ENCODE measurements around the gene HMOX1.
A peak's percentile ranks its signal among the peaks of the same experiment; 100 is the strongest.

Gene HMOX1, protein sequence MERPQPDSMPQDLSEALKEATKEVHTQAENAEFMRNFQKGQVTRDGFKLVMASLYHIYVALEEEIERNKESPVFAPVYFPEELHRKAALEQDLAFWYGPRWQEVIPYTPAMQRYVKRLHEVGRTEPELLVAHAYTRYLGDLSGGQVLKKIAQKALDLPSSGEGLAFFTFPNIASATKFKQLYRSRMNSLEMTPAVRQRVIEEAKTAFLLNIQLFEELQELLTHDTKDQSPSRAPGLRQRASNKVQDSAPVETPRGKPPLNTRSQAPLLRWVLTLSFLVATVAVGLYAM

DNA sequence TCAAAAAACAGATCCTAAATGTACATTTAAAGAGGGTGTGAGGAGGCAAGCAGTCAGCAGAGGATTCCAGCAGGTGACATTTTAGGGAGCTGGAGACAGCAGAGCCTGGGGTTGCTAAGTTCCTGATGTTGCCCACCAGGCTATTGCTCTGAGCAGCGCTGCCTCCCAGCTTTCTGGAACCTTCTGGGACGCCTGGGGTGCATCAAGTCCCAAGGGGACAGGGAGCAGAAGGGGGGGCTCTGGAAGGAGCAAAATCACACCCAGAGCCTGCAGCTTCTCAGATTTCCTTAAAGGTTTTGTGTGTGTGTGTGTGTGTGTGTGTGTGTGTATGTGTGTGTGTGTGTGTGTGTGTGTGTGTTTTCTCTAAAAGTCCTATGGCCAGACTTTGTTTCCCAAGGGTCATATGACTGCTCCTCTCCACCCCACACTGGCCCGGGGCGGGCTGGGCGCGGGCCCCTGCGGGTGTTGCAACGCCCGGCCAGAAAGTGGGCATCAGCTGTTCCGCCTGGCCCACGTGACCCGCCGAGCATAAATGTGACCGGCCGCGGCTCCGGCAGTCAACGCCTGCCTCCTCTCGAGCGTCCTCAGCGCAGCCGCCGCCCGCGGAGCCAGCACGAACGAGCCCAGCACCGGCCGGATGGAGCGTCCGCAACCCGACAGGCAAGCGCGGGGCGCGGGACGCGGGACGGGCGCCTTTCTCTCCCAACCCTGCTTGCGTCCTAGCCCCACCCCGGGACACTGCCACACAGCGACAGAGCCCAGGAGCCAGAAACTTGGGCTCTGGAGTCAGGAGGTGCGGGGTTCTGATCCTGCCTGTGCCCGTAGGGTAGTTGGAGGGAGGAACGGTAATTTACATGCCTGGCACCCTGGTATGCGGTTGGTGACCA, at the start of gene HMOX1:
Gene HMOX1 (plus strand): TSS at position 560 of the 887 bp plus-strand sequence. CDS start 78 bp downstream, at position 638.
- DNase-seq, result peak; percentile 90

DNA sequence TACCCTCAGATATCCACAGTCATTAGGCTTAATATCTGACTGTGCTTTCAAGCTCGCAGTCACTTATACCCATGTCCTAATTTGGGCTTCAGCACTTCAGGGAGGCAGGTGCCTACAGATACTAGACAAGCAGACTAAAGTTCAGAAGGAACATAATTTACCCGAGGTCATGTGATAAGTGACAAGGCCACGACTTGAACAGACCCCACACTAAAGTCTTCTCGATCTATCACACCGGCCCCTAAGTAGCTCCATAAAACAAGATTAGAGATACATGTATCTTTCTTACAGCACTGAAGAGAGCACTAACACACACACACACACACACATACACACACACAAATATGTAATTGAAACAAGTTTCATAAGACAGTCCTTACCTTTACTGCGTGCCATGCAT, 48.6 kb upstream of the HMOX1 start:
- DNase-seq, result no peak

GRCh38 chr22:35333220-35333619, 47.7 kb upstream of the HMOX1 start:
- no peak for DNase-seq

DNA sequence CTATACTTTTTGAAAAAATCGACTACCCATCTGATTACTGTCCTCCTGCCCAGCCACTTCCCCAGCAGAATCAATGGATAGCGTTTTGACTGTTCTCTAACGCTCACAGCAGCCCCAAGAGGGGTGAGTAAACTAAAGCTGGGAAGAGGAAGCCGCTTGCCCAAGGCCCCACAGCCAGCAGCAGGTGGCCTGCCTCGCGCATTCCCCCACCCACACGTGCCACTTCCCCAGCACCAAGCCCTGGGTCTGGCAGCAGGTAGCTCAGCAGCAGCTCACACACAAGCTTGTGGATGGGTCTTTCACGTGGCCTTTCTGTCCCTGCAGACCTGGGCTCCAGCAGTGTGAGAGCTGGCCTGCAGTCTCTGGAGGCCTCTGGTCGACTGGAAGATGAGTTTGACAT, 46.9 kb upstream of the HMOX1 start:
- DNase-seq, result no peak

DNA sequence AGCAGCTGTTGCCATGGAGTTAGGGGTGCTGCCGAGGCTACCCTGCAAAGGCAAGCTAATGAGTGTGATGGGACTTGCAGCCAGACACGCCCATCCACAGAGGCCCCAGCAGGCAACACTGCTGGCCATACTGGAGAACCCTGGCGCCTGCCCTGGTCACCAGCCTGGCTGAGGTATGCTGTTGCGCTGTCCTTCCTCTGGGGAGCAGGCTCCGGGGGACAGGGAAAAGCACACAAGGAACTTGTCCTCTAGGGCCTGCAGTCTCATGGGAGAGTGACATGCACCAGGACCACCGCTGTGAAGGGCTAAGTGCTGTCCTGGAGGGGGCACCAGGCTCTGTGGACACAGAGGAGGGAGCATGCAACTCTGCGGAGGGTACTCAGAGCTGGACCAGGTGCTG, 45.4 kb upstream of the HMOX1 start:
- DNase-seq, result no peak

DNA sequence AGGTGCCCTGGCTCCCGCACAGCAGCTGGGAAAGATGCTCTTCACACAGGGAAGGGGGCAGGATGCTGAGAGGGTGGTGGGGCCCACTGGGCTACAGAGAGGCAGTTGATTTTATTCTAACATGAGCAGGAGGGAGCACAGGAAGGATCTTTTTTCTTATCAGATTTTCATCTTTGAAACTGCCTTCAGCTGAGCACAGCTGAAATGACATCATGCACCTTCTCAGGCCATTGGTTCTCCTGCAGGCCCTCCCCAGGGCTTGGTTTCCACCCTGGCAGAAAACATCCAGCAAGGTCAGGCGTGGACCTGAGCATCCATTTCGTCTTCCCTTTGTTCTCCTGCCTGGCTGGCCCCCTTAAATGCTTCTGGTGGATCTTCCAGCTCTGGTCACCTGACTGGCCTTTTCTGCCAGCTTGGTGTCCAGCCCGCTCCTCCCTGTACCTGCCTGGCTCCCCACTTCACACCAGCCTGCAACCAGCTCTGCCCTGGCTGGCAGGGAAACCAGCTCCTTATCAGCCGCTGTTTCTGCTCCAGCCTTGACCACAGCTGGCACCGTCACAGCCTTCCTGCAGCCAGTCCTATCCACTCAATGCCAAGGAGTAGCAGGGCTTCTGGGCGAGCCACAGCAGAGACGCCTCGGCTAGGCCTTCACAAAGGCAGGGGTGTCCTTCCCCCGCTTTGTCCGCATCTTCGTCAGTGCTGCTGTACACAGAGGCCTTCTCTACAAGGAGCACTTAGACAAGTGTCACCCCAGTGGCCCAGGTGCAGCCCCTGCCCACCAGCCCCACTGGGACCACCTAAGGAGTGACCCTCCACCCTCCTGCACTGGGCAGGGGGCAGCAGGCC, 44.7 kb upstream of the HMOX1 start:
- no peak for DNase-seq

- no peak for DNase-seq
Observed at GRCh38 chr22:35337932-35338331, 43.0 kb upstream of the HMOX1 start.

DNA sequence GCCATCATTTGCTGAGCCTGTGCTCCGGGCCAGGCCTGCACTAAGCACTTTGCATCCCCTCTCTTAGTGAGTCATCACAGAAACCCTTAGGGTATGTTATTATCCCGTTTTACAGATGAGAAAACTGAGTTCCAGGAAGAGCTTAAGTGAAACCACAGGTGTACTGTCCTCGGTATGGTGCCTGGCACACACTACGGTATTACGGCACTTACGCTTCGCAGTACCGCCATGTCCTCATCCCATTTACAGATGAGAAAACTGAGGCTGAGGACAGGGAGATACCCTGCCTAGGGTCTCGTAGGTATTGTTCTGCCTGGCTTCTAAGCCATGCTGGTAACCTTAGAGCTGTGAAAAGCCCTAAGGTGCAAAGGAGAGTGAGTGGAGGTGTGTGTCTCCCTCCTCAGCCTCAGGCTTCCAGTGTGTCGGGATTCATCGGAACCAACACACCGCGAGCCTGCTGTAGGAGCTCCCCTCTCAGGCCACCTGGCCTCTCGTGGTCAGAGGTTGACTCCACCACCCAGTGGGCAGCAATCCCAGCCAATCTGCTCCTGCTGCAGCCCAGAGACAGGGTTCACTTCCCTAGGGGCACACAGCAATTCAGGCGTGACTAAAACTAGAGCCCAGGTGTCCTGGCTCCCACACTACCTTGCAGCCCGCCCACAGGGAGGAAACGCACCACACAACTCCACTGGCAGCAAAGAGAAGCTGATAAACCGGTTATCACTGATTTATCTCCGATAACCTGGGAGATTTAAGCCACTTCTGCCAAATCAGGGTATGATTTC, 39.6 kb upstream of the HMOX1 start:
- DNase-seq, result no peak

GRCh38 chr22:35342390-35342789, 38.5 kb upstream of the HMOX1 start:
- DNase-seq, result no peak

DNA sequence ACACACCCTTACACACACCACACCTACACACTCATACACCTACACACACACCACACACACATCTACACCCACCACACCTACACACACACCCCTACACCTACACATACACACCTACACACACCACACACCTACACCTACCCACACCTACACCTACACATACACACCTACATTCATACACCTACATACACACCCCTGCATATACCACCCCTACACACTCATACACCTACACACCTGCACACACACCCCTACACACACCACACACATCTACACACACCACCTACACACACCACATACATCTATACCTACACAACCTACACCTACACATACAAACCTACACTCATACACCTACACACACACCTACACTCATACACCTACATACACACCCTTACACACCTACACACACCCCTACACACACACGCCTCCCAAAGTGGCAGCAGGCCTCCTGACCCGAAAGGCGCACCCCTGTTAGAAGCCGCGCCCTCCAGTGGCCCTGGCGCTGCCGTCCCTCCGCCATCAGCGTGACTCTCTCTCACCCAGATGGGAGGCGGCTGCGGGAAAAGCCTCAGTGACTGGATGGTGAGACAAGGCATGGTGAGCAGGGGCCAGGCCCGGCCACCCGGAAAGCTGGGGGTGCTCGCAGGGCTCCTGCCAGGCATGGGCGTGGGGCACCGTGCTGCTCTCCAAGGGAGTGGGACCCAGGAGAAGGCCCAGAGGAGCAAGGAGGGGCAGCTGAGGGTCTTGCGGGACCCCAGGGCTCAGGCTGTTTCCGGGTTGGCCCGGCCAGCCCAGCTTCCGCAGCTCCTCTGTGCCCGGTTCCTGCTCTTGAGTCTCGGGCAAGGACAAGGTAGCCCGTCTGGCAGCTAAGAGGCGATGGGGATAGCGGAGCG, 37.0 kb upstream of the HMOX1 start:
- DNase-seq, result no peak

DNA sequence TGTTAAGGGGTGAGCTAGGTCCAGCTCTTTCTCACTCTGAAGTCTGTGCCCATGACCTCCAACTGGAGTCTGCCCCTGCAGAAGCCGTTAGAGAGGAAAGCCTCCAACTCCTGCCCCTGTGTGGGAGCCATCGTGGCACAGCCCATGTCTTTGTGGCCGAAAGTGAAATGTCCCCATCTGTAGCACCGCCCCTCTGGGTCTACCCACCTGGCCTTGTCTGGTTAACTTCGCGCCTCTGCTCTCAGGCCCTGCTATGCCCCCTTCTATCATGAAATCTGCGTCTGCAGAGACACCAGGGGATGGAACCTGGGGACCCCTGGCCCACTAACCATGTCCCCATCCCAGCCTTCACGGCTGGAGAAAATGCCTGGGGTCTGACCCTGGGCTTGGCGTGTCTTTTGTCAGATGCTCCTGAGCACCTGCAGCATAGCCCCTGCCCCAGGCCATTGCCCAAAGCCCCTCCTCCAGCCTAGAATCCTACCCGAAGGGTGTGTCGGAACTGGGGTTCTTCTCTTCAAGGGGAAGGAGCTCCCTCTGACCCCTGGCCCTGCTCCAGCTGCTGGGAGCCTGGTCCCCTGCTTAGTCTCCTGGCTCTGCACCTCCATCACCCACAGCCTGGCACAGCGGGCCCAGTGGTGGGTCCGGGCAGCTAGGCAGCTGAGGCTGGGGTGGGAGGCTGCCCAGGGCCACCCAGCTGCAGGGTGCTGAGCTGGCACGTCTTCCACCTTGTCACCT, 35.8 kb upstream of the HMOX1 start:
- peak; percentile 83 for DNase-seq

DNA sequence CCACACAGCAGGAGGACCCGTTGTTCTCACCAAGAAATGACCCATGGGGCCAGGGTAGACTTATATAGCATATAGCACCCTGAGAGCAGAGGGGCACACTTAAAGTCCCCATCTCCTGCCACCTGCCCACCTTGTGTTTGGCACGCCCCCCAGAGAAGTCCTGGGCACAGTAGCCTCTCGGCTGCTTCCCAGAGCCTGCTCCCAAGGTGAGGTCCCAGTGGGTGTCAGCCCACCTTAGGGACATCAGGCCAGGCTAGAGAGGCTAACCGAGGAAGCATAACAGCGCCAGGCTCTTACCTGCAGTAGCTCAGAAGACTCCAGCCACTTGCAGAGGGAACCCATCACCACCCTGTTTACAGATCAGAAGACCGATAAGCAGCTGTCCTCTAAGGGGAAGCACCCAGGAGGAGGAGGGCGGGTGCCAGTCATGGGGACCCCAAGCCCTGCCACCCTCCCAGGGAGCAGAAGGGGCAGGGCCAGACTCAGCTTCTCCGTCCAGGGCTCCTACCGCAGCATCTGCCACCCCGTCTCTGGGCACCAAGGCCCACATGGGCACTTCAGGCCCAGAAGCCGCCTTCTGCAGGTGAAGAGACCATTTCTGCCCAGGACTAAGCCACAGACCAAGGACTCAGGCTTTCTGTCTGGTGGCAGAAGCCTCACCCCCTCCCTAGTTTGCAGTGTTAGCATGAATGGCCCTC, 34.9 kb upstream of the HMOX1 start:
- DNase-seq, result no peak

DNA sequence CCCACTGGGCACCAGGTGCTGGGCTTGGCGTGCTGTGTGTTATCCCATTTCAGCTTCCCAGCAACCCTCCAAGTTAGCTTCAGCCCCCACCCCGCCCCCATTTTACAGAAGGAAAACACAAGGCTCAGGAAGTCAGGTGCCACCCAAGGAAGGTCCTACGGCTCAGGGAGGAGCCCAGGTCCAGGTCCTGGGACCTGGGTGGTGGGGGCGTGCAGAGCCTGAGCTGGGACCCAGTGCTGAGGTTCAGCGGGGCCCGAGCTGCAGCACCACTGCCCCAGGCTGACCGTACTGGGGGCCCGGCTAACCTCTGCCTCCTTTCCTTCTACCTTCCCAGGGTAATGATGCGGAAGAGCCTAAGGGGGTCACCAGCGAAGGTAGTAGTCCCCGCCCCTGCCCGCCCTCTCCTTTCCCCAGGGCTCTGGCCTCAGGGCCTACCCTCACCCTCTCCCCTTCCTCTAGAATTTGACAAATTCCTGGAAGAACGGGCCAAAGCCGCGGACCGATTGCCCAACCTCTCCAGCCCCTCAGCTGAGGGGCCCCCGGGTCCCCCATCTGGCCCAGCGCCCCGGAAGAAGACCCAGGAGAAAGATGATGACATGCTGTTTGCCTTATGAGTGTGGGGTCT, 34.2 kb upstream of the HMOX1 start:
- DNase-seq, result no peak

DNA sequence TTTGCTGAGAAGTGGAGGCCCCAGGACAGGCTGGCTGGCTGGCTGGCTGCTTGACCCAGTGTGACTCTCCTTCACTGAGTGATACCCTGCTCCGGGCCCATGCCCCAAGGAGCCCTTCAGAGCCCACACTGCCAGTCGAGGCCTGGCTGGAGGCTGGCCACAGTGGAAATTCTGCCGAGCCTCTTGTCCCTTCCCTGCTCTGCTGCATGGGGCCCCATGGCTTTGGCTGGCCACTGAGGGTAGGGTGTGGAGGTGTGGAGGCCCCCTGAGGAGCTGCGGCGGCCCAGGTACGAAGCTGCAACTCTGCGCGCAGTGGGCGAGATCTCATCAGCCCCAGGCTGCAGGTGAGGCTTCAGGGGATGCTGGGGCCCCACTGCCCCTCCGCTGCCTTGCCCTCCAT, 33.4 kb upstream of the HMOX1 start:
- no peak for DNase-seq

DNA sequence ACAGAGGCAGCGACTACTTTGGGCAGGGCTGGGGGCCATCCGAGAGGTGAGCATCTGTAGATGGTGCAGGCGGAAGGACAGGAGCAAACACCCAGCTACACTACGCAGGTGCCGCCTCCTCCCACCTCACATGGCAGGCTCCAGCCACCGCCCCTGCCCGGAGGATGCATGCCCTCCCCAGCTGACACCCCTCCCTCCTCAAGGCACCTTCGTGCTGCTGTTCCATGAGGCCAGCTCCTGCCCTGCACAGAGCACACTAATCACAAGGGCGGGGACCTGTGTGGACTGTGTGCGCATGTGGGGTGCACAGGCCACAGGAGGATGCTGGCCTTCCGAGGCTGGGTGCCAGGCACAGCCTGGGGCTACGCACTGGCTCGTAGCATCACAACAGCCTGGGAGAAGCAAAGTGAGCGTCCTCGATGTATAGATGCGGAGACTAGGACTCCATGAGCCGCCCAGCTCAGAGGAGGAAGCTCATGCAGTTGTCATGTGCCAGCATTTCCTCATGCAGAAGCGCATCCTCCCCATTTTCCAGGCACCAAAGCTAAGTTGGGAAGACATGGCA, 32.8 kb upstream of the HMOX1 start:
- DNase-seq, result no peak

- no peak for DNase-seq
Observed at GRCh38 chr22:35348703-35349102, 32.2 kb upstream of the HMOX1 start.

DNA sequence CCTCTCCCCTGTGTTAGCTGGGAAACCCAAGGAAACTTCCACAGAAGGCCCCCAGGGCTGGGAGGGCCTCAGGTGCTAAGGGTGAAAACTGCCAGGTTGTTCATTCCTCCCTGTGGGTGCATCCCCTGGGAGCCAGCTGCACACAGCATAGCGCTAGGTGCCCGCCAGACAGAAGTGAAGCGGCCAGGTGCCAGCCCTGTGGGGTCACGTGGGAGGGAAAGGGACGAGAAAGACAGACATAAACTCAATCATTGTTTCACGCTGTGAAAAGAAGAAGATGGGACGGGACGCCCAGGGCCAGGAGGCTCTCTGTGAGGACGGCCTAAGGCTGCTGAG, 31.6 kb upstream of the HMOX1 start:
- DNase-seq, result no peak

GRCh38 chr22:35349704-35350538, 31.0 kb upstream of the HMOX1 start:
- peak; percentile 31 for DNase-seq

Measured in RPMI8226 (cell line).